Measurements from ENCODE around the gene BAG1.

BAG1 gene

DNA sequence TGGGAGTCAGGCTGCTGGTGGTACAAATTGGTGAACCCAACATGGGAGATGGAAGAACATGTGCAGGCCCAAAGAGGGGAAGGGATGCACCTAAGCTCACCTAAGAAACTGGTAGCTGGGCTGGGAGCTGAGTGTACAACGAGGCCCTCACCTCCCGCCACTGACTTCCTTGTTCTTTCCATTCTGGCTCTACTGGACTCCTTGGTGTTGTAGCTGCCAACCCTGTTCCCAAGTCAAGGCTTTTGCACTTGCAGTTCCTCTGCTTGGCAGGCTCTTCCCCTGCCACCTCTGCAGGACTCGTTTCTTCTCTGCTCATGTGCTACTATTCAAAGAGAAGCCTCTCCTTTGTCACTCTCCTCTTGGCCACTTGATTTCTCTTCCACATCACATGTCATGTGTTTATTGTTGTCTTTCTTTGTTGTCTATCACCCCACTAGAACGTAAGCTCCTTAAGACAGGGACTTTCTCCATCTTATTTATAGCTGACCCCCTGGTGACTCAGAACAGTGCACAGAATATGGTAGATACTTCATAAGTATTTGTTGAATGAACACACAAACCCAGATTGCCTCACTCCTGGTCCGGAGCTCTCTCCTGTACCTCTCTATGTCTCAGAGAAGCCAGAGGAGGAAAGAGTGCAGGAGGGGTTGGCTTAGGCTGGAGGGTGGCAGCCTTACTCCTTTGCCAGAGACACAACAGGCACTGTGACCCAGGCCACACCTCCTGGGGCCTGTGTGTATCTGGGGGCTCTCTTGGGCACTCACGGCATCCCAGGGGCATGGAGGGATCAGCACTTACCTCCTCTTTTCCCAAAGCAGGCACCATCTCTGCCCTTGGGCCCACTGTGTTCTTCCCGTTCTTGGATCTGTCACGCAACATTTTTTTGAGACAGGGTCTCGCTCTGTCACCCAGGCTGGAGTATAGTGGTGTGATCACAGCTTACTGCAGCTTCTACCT lies 29.7 kb downstream of the BAG1 start:
- no peaks in the 10 kb centered on the region for H3K4me1 ChIP-seq (ENCODE audit: control insufficient read depth, insufficient read depth, low read length)
- no peaks in the 10 kb centered on the region for H3K36me3 ChIP-seq (ENCODE audit: control insufficient read depth, insufficient read depth, low read length)
- no peak overlapping the region for H3K9ac ChIP-seq (ENCODE audit: low read depth, low read length)

DNA sequence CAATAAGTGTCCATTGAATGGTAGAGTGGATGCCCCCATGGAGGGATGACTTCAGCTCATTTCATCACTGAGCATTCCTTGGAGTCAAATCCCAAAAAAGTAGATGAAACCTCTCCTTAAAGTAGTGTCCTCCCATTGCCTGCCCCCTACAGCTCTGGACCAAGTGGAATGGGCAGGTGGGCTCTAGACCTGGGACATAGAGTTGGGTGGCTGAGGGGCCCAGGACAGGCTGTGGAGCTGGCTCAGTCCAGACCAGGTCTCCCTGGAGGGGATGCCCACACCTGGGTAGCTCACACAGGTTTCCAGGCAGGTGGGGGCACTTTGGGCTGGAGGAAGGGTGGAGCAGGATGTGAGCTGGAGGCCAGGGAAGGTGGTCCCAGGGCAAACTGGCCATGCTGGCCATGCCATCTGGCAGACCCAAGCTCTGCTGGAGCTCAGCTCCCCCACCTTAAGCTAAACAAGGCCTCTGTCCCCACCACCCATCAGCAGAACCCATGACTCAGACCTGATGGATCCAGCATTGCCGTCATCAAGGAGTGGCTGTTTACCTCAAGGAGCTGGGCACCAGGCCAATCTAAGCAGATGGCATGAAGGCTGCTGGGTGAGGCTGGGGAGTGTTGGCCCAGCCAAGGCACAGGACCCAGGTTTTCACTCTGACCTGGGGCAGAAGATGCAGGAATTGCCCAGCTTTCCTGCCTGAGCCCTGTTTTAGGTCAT lies 30.7 kb downstream of the BAG1 start:
- H3K4me3 ChIP-seq (ENCODE audit: low read depth, low read length): no peak overlapping the region
- H3K9me3 ChIP-seq (ENCODE audit: control insufficient read depth, insufficient read depth, low read length): no peaks in the 10 kb centered on the region
- H3K9ac ChIP-seq (ENCODE audit: low read depth, low read length): no peak overlapping the region
- H3K4me1 ChIP-seq (ENCODE audit: control insufficient read depth, insufficient read depth, low read length): no peaks in the 10 kb centered on the region
- H3K36me3 ChIP-seq (ENCODE audit: control insufficient read depth, insufficient read depth, low read length): no peaks in the 10 kb centered on the region
- H3K27me3 ChIP-seq (ENCODE audit: control insufficient read depth, insufficient read depth, low read length): peaks cover 3% of the 10 kb centered on the region

More for the DNA sequence above, 29.7 kb downstream of the BAG1 start:
- Histone ChIP-seq H3K4me3 (ENCODE audit: low read depth, low read length) (no peak overlapping the region), H3K27me3 (ENCODE audit: control insufficient read depth, insufficient read depth, low read length) (peaks cover 3% of the 10 kb centered on the region), H3K9me3 (ENCODE audit: control insufficient read depth, insufficient read depth, low read length) (no peaks in the 10 kb centered on the region)

DNA sequence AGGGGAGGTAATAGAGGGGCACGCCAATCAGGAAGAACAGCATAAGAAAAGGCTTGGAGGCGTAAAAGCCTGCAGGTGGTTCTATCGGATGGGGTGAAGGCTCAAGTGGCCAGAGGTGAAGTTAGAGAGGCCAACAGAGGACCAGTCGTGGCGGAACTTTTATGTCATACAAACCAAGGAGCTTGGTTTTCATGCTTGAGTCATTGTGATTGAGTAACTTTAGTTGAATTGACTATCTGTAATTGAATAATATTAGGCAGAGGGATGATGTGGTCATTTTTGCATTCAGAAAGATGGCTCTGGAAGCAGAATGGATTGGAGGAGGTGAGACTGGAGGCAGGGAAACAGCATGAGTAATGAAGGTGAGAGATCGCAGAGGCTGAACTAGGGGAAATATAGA lies 31.7 kb downstream of the BAG1 start:
- no peak overlapping the region for H3K4me3 ChIP-seq (ENCODE audit: low read depth, low read length)

DNA sequence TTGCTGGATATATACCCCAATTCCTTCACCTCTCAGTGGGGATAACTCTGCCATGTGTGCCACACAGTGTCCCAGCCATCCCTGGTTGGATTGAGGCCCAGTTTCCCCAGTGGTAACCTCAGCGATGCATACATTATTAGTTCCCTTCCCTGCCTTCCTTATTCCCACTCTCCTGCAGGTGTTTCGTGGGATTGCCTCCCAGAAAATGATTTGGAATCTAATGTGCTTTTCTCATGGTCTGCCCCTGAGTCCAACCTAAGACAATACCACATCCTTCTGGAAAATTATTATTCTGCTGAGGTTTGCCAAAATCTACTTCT lies 32.9 kb downstream of the BAG1 start:
- Histone ChIP-seq H3K4me3 (ENCODE audit: low read depth, low read length) (no peak overlapping the region), H3K4me1 (ENCODE audit: control insufficient read depth, insufficient read depth, low read length) (no peaks in the 10 kb centered on the region), H3K9ac (ENCODE audit: low read depth, low read length) (no peak overlapping the region), H3K9me3 (ENCODE audit: control insufficient read depth, insufficient read depth, low read length) (no peaks in the 10 kb centered on the region), H3K27me3 (ENCODE audit: control insufficient read depth, insufficient read depth, low read length) (peaks cover 3% of the 10 kb centered on the region), H3K36me3 (ENCODE audit: control insufficient read depth, insufficient read depth, low read length) (no peaks in the 10 kb centered on the region)

More for the DNA sequence above, 31.7 kb downstream of the BAG1 start:
- Histone ChIP-seq H3K4me1 (ENCODE audit: control insufficient read depth, insufficient read depth, low read length) (no peaks in the 10 kb centered on the region), H3K27me3 (ENCODE audit: control insufficient read depth, insufficient read depth, low read length) (peaks cover 3% of the 10 kb centered on the region), H3K9ac (ENCODE audit: low read depth, low read length) (no peak overlapping the region), H3K36me3 (ENCODE audit: control insufficient read depth, insufficient read depth, low read length) (no peaks in the 10 kb centered on the region), H3K9me3 (ENCODE audit: control insufficient read depth, insufficient read depth, low read length) (no peaks in the 10 kb centered on the region)

GRCh38 chr9:33230756-33231622 lies 33.5 kb downstream of the BAG1 start:
- no peak overlapping the region for H3K9ac ChIP-seq (ENCODE audit: low read depth, low read length)
- no peak overlapping the region for H3K4me3 ChIP-seq (ENCODE audit: low read depth, low read length)
- H3K9me3 ChIP-seq (ENCODE audit: control insufficient read depth, insufficient read depth, low read length): no peaks in the 10 kb centered on the region
- no peaks in the 10 kb centered on the region for H3K4me1 ChIP-seq (ENCODE audit: control insufficient read depth, insufficient read depth, low read length)
- no peaks in the 10 kb centered on the region for H3K36me3 ChIP-seq (ENCODE audit: control insufficient read depth, insufficient read depth, low read length)
- peaks cover 1% of the 10 kb centered on the region for H3K27me3 ChIP-seq (ENCODE audit: control insufficient read depth, insufficient read depth, low read length)

GRCh38 chr9:33229359-33230114 lies 35.0 kb downstream of the BAG1 start:
- H3K27me3 ChIP-seq (ENCODE audit: control insufficient read depth, insufficient read depth, low read length): no peaks in the 10 kb centered on the region
- H3K4me3 ChIP-seq (ENCODE audit: low read depth, low read length): no peak overlapping the region
- H3K4me1 ChIP-seq (ENCODE audit: control insufficient read depth, insufficient read depth, low read length): no peaks in the 10 kb centered on the region
- no peaks in the 10 kb centered on the region for H3K9me3 ChIP-seq (ENCODE audit: control insufficient read depth, insufficient read depth, low read length)
- H3K9ac ChIP-seq (ENCODE audit: low read depth, low read length): no peak overlapping the region
- H3K36me3 ChIP-seq (ENCODE audit: control insufficient read depth, insufficient read depth, low read length): no peaks in the 10 kb centered on the region

GRCh38 chr9:33228606-33229005 lies 35.9 kb downstream of the BAG1 start:
- Histone ChIP-seq H3K27me3 (ENCODE audit: control insufficient read depth, insufficient read depth, low read length) (no peaks in the 10 kb centered on the region), H3K36me3 (ENCODE audit: control insufficient read depth, insufficient read depth, low read length) (no peaks in the 10 kb centered on the region), H3K9ac (ENCODE audit: low read depth, low read length) (no peak overlapping the region), H3K4me1 (ENCODE audit: control insufficient read depth, insufficient read depth, low read length) (no peaks in the 10 kb centered on the region), H3K4me3 (ENCODE audit: low read depth, low read length) (no peak overlapping the region), H3K9me3 (ENCODE audit: control insufficient read depth, insufficient read depth, low read length) (no peaks in the 10 kb centered on the region)

GRCh38 chr9:33227741-33228140 lies 36.8 kb downstream of the BAG1 start:
- no peaks in the 10 kb centered on the region for H3K4me1 ChIP-seq (ENCODE audit: control insufficient read depth, insufficient read depth, low read length)
- no peaks in the 10 kb centered on the region for H3K36me3 ChIP-seq (ENCODE audit: control insufficient read depth, insufficient read depth, low read length)

DNA sequence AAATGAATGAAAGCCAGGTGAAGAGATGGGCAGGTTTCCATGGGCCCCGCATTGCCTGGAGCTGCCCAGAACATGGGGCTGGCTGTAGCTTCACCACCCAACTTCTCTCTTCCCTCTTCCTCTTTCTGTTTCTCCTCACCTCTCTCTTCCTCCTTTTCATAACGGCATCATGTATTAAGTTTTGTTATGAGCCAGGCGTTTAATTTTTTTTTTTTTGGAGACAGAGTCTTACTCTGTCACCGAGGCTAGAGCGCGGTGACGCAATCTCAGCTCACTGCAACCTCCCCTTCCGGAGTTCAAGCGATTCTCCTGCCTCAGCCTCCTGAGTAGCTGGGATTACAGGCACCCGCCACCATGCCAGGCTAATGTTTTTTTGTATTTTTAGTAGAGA lies 37.5 kb downstream of the BAG1 start:
- no peak overlapping the region for H3K9ac ChIP-seq (ENCODE audit: low read depth, low read length)

More at GRCh38 chr9:33227741-33228140, 36.8 kb downstream of the BAG1 start:
- Histone ChIP-seq H3K9ac (ENCODE audit: low read depth, low read length) (no peak overlapping the region), H3K9me3 (ENCODE audit: control insufficient read depth, insufficient read depth, low read length) (no peaks in the 10 kb centered on the region), H3K4me3 (ENCODE audit: low read depth, low read length) (no peak overlapping the region), H3K27me3 (ENCODE audit: control insufficient read depth, insufficient read depth, low read length) (no peaks in the 10 kb centered on the region)

DNA sequence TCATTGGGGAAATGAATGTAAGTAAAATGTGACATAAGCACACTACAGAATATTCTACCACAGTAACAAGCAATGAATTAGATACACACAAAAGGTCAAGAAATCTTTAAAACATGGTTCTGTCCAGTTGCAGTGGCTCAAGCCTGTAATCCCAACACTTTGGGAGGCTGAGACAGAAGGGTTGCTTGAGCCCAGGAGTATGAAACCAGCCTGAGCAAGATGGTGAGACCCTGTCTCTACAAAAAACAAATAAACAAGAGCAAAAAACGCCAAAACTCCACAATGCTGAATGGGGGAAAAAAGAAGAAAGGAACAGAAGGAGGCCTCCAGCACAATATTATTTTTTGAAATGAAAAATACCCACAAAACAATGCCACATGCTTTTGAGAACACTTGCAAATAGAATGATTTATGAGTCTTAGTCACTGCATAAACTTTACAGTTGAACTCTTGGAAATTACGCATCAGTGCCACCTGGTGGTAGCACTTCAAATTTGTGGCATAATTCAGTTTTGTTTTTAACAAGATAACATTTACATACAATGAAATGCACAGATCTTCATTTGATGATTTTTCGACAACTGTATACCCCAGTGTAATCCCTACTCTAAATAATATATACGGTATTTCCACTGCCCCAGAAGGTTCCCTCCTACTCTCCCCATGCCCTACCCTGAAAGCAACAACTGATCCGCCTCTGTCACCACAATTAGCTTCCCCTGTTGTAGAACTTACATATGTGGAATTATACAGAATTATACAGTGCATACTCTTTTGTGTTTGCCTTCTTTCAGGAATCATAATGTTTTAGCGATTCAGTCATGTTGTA lies 39.0 kb downstream of the BAG1 start:
- no peaks in the 10 kb centered on the region for H3K27me3 ChIP-seq (ENCODE audit: control insufficient read depth, insufficient read depth, low read length)
- no peak overlapping the region for H3K4me3 ChIP-seq (ENCODE audit: low read depth, low read length)
- H3K36me3 ChIP-seq (ENCODE audit: control insufficient read depth, insufficient read depth, low read length): no peaks in the 10 kb centered on the region
- H3K4me1 ChIP-seq (ENCODE audit: control insufficient read depth, insufficient read depth, low read length): no peaks in the 10 kb centered on the region
- no peak overlapping the region for H3K9ac ChIP-seq (ENCODE audit: low read depth, low read length)
- no peaks in the 10 kb centered on the region for H3K9me3 ChIP-seq (ENCODE audit: control insufficient read depth, insufficient read depth, low read length)

More for the DNA sequence above, 37.5 kb downstream of the BAG1 start:
- Histone ChIP-seq H3K4me3 (ENCODE audit: low read depth, low read length) (no peak overlapping the region), H3K27me3 (ENCODE audit: control insufficient read depth, insufficient read depth, low read length) (no peaks in the 10 kb centered on the region), H3K4me1 (ENCODE audit: control insufficient read depth, insufficient read depth, low read length) (no peaks in the 10 kb centered on the region), H3K36me3 (ENCODE audit: control insufficient read depth, insufficient read depth, low read length) (no peaks in the 10 kb centered on the region), H3K9me3 (ENCODE audit: control insufficient read depth, insufficient read depth, low read length) (no peaks in the 10 kb centered on the region)
